SK-N-SH (cell line): ENCODE results near the gene UNC5B. TPM values are rescaled to one million over a fixed set of nuclear protein-coding genes. Genes with fewer than 3 reads are reported as not detected.
A peak's percentile ranks its signal among the peaks of the same experiment; 100 is the strongest.

ENCODE experiments used
- CTCF ChIA-PET: fragments of 300-600, 350-600 bp; formaldehyde crosslinking; extraction: SDS; loops from one replicate; lab custom pipeline; 2021; lab: Yijun Ruan, JAX
- POLR2A ChIA-PET: fragments of 350-600 bp; sonication (Branson Sonifier 250); formaldehyde crosslinking; extraction: SDS; loops from one replicate; lab custom pipeline; 2020; ENCODE audit warnings: antibody characterized with exemption, inconsistent platforms; lab: Yijun Ruan, JAX
- DNase-seq: peaks from one replicate; pipeline ENCODE4 v3.0.0; 2012
- H2AFZ ChIP-seq: fragments of 200-600 bp; sonication (generic); 2 replicates; pipeline ENCODE4 v1.8.1; 2016; ENCODE audit warnings: antibody characterized with exemption, mild to moderate bottlenecking, low read depth
- H3F3A ChIP-seq: fragments of 200-600 bp; sonication (generic); replicated peaks from 2 replicates; pipeline ENCODE3; 2016; ENCODE audit warnings: antibody characterized with exemption, mild to moderate bottlenecking; ENCODE audit not compliant: insufficient read depth
- H3K27ac ChIP-seq, 2 experiments: fragments of 200-500 bp in 1 of 2; fragments of 200-600 bp in 1 of 2; sonication (Bioruptor generic) in 1 of 2; sonication (generic), shearing (Covaris generic) in 1 of 2; 2 replicates each; pipeline versions ENCODE4 v1.5.1 to v1.6.1; 2014 to 2016; ENCODE audit warnings: low read depth in 2 of 2, inconsistent platforms in 1 of 2, low read length in 1 of 2, mild to moderate bottlenecking in 1 of 2, mixed read lengths in 1 of 2
- H3K27me3 ChIP-seq: fragments of 200-600 bp; sonication (generic), shearing (Covaris generic); 2 replicates; pipeline ENCODE4 v1.6.1; 2016; ENCODE audit warnings: mixed run types; ENCODE audit not compliant: insufficient read depth
- H3K36me3 ChIP-seq, 2 experiments: fragments of 200-500 bp in 1 of 2; fragments of 200-600 bp in 1 of 2; sonication (Bioruptor generic) in 1 of 2; sonication (generic) in 1 of 2; replicated peaks in 1 of 2; 2 replicates each; pipeline versions ENCODE3 to v1.5.1; 2014 to 2016; ENCODE audit warnings: low read length in 1 of 2, mild to moderate bottlenecking in 1 of 2; ENCODE audit not compliant: insufficient read depth in 2 of 2, control insufficient read depth in 1 of 2
- H3K4me1 ChIP-seq, 2 experiments: fragments of 200-500 bp in 1 of 2; fragments of 200-600 bp in 1 of 2; sonication (Bioruptor generic) in 1 of 2; sonication (generic), shearing (Covaris generic) in 1 of 2; 2 replicates each; pipeline versions ENCODE4 v1.5.1 to v1.6.1; 2014 to 2016; ENCODE audit warnings: low read depth in 1 of 2, low read length in 1 of 2, mixed run types in 1 of 2; ENCODE audit not compliant: insufficient read depth in 2 of 2, control insufficient read depth in 1 of 2
- H3K4me2 ChIP-seq: fragments of 200-600 bp; sonication (generic), shearing (Covaris generic); 2 replicates; pipeline ENCODE4 v1.6.1; 2017; ENCODE audit warnings: mixed run types
- H3K4me3 ChIP-seq, 2 experiments: fragments of 200-500 bp in 1 of 2; fragments of 200-600 bp in 1 of 2; sonication (Bioruptor generic) in 1 of 2; sonication (generic), shearing (Covaris generic) in 1 of 2; 2 replicates each; pipeline versions ENCODE4 v1.5.1 to v1.8.1; 2014 to 2016; ENCODE audit warnings: low read depth in 2 of 2, inconsistent platforms in 1 of 2, low read length in 1 of 2, mild to moderate bottlenecking in 1 of 2, mixed read lengths in 1 of 2, moderate library complexity in 1 of 2
- H3K79me2 ChIP-seq: fragments of 200-600 bp; sonication (generic); 2 replicates; pipeline ENCODE4 v1.8.1; 2017; ENCODE audit warnings: mild to moderate bottlenecking; ENCODE audit not compliant: insufficient read depth
- H3K9ac ChIP-seq: fragments of 200-600 bp; sonication (generic); 2 replicates; pipeline ENCODE4 v1.6.1; 2017; ENCODE audit warnings: mixed run types
- H3K9me2 ChIP-seq: fragments of 200-600 bp; sonication (generic); 2 replicates; pipeline ENCODE4 v1.6.1; 2017; ENCODE audit warnings: mixed run types
- H3K9me3 ChIP-seq: fragments of 200-600 bp; sonication (generic); 2 replicates; pipeline ENCODE4 v1.6.1; 2017; ENCODE audit warnings: mixed run types, mild to moderate bottlenecking, moderate library complexity
- H4K20me1 ChIP-seq: fragments of 200-600 bp; sonication (generic); 2 replicates; pipeline ENCODE4 v1.6.1; 2017; ENCODE audit warnings: mild to moderate bottlenecking, mixed run types; ENCODE audit not compliant: insufficient read depth
- CHD2 ChIP-seq: fragments of 150-350 bp; IDR thresholded peaks from 2 replicates; pipeline ENCODE4 v1.6.1; 2018; ENCODE audit warnings: low read length; ENCODE audit not compliant: partially characterized antibody
- ELF1 ChIP-seq: IDR thresholded peaks from 2 replicates; pipeline ENCODE4 v1.4.0; 2012
- EP300 ChIP-seq, 2 experiments: IDR thresholded peaks; 2 replicates each; pipeline versions ENCODE4 v1.4.0 to v1.6.1; 2012; ENCODE audit warnings: borderline replicate concordance in 1 of 2, low read depth in 1 of 2, low read length in 1 of 2
- FOSL2 ChIP-seq: IDR thresholded peaks from 2 replicates; pipeline ENCODE4 v1.4.0; 2012; ENCODE audit warnings: low read depth, mild to moderate bottlenecking, moderate library complexity, borderline replicate concordance
- GATA2 ChIP-seq: sonication (generic); formaldehyde crosslinking; IDR thresholded peaks from 2 replicates; pipeline ENCODE4 v1.5.0; 2020; ENCODE audit warnings: mild to moderate bottlenecking, missing genetic modification reagents
- JUND ChIP-seq: IDR thresholded peaks from 2 replicates; pipeline ENCODE4 v1.4.0; 2012
- NFIC ChIP-seq: IDR thresholded peaks from 2 replicates; pipeline ENCODE4 v1.4.0; 2012; ENCODE audit warnings: borderline replicate concordance
- NRF1 ChIP-seq: IDR thresholded peaks from 2 replicates; pipeline ENCODE4 v1.6.1; 2012; ENCODE audit warnings: low read depth, mild to moderate bottlenecking, low read length
- POLR2AphosphoS5 ChIP-seq: IDR thresholded peaks from 2 replicates; pipeline ENCODE4 v1.6.1; 2012; ENCODE audit warnings: low read depth, low read length
- RAD21 ChIP-seq: IDR thresholded peaks from 2 replicates; pipeline ENCODE4 v1.6.1; 2012; ENCODE audit warnings: mild to moderate bottlenecking, low read length
- RFX5 ChIP-seq: IDR thresholded peaks from 2 replicates; pipeline ENCODE4 v1.6.1; 2012; ENCODE audit warnings: mild to moderate bottlenecking, improper control_type of control experiment, low read length
- TCF12 ChIP-seq: IDR thresholded peaks from 2 replicates; pipeline ENCODE4 v1.4.0; 2012
- WGBS: methylation state at CpG from one replicate; pipeline ENCODE4 v1.1.6; 2017; ENCODE audit warnings: low lambda C conversion rate; 5-methylcytosine and 5-hydroxymethylcytosine counted together
- polyA plus RNA-seq, 3 experiments: library from polyadenylated mRNA; depleted of rRNA; stranded (reverse); fragments of >200 nt; gene quantifications; 2 replicates each; pipeline ENCODE4 v1.2.3, GENCODE V29; 2012
- TF ChIP-seq, protein P1 (sequence below): fragments of 200-600 bp; sonication (generic); IDR thresholded peaks from 2 replicates; pipeline ENCODE4 v1.6.1; 2017; ENCODE audit warnings: antibody characterized with exemption, mild to moderate bottlenecking, moderate library complexity
- TF ChIP-seq, protein P2 (sequence below): fragments of 150-350 bp; IDR thresholded peaks from 2 replicates; pipeline ENCODE4 v1.6.1; 2016; ENCODE audit warnings: mild to moderate bottlenecking, low read depth, low read length
- TF ChIP-seq, protein P3 (sequence below): IDR thresholded peaks from 2 replicates; pipeline ENCODE4; 2012
- TF ChIP-seq, protein P4 (sequence below): IDR thresholded peaks from 2 replicates; pipeline ENCODE4 v1.4.0; 2012; ENCODE audit warnings: low read depth, borderline replicate concordance
- TF ChIP-seq, protein P5 (sequence below): IDR thresholded peaks from 2 replicates; pipeline ENCODE4 v1.6.1; 2012; ENCODE audit warnings: mild to moderate bottlenecking, low read depth, low read length, moderate library complexity
- TF ChIP-seq, protein P6 (sequence below): fragments of 150-350 bp; IDR thresholded peaks from 2 replicates; pipeline ENCODE4 v1.6.1; 2017; ENCODE audit warnings: antibody characterized with exemption, low read length, low read depth, borderline replicate concordance

The UNC5B gene
- polyA plus RNA-seq, 1 of the 3 experiments (the other 2 are of a cell fraction): 13.8 TPM

DNA sequence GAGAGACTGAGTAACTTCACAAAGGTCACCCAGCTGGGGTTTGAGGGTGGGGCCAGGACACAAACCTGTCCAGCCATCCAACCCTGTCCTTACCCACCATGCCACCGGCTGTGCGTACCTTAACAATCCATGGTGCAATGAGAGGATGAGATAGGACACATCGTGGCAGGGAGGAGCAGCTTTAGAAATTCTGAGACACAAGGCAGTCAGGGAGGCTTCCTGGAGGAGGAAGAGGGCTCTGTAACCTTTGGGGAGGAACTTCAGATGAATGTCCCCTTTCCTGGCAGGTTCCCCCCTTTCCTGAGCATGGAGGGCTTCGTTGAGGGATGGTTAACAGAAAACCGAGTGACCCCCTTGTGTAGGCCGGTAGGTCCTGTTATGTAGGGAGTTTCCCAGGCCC is 71.0 kb downstream of the UNC5B start:
- Histone ChIP-seq H3K27me3 (no peaks in the 10 kb centered on the region), H3K4me2 (no peak overlapping the region), H2AFZ (no peak overlapping the region), H3K9me3 (no peaks in the 10 kb centered on the region), H3K36me3 (peaks cover 16 to 45% of the 10 kb centered on the region in 2 experiments), H3F3A (no peaks in the 10 kb centered on the region), H3K4me3 (no peak overlapping the region), H3K79me2 (peaks cover 12% of the 10 kb centered on the region), H4K20me1 (peaks cover 73% of the 10 kb centered on the region), H3K4me1 (peaks cover 0 to 30% of the 10 kb centered on the region in 2 experiments; a peak in 3 of 4 replicates), H3K27ac (peak overlapping the region in 1 of 2 experiments; percentile 53; a peak in 1 of 4 replicates), H3K9me2 (no peaks in the 10 kb centered on the region), H3K9ac (no peak overlapping the region)
- ChIA-PET CTCF (interaction anchor here (0.9 to 9.0 kb wide), 8 partner anchors 8 to 380 kb away, joined by 3 to 104 read pairs (median 20); partner anchors contain the start of gene UNC5B), POLR2A (no interaction called here)
- no peak for TF ChIP-seq JUND
- TF ChIP-seq, protein P1, sequence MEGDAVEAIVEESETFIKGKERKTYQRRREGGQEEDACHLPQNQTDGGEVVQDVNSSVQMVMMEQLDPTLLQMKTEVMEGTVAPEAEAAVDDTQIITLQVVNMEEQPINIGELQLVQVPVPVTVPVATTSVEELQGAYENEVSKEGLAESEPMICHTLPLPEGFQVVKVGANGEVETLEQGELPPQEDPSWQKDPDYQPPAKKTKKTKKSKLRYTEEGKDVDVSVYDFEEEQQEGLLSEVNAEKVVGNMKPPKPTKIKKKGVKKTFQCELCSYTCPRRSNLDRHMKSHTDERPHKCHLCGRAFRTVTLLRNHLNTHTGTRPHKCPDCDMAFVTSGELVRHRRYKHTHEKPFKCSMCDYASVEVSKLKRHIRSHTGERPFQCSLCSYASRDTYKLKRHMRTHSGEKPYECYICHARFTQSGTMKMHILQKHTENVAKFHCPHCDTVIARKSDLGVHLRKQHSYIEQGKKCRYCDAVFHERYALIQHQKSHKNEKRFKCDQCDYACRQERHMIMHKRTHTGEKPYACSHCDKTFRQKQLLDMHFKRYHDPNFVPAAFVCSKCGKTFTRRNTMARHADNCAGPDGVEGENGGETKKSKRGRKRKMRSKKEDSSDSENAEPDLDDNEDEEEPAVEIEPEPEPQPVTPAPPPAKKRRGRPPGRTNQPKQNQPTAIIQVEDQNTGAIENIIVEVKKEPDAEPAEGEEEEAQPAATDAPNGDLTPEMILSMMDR: no peak
- no peak for TF ChIP-seq GATA2
- no peak for TF ChIP-seq RFX5
- TF ChIP-seq, protein P2, sequence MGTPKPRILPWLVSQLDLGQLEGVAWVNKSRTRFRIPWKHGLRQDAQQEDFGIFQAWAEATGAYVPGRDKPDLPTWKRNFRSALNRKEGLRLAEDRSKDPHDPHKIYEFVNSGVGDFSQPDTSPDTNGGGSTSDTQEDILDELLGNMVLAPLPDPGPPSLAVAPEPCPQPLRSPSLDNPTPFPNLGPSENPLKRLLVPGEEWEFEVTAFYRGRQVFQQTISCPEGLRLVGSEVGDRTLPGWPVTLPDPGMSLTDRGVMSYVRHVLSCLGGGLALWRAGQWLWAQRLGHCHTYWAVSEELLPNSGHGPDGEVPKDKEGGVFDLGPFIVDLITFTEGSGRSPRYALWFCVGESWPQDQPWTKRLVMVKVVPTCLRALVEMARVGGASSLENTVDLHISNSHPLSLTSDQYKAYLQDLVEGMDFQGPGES: no peak
- no peak for TF ChIP-seq NFIC
- TF ChIP-seq CHD2: no peak
- TF ChIP-seq TCF12: no peak
- TF ChIP-seq FOSL2: no peak
- TF ChIP-seq, protein P3, sequence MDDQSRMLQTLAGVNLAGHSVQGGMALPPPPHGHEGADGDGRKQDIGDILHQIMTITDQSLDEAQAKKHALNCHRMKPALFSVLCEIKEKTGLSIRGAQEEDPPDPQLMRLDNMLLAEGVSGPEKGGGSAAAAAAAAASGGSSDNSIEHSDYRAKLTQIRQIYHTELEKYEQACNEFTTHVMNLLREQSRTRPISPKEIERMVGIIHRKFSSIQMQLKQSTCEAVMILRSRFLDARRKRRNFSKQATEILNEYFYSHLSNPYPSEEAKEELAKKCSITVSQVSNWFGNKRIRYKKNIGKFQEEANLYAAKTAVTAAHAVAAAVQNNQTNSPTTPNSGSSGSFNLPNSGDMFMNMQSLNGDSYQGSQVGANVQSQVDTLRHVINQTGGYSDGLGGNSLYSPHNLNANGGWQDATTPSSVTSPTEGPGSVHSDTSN: no peak
- TF ChIP-seq, protein P4, sequence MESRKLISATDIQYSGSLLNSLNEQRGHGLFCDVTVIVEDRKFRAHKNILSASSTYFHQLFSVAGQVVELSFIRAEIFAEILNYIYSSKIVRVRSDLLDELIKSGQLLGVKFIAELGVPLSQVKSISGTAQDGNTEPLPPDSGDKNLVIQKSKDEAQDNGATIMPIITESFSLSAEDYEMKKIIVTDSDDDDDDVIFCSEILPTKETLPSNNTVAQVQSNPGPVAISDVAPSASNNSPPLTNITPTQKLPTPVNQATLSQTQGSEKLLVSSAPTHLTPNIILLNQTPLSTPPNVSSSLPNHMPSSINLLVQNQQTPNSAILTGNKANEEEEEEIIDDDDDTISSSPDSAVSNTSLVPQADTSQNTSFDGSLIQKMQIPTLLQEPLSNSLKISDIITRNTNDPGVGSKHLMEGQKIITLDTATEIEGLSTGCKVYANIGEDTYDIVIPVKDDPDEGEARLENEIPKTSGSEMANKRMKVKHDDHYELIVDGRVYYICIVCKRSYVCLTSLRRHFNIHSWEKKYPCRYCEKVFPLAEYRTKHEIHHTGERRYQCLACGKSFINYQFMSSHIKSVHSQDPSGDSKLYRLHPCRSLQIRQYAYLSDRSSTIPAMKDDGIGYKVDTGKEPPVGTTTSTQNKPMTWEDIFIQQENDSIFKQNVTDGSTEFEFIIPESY: no peak
- no peak for TF ChIP-seq RAD21
- TF ChIP-seq ELF1: no peak
- TF ChIP-seq, protein P5, sequence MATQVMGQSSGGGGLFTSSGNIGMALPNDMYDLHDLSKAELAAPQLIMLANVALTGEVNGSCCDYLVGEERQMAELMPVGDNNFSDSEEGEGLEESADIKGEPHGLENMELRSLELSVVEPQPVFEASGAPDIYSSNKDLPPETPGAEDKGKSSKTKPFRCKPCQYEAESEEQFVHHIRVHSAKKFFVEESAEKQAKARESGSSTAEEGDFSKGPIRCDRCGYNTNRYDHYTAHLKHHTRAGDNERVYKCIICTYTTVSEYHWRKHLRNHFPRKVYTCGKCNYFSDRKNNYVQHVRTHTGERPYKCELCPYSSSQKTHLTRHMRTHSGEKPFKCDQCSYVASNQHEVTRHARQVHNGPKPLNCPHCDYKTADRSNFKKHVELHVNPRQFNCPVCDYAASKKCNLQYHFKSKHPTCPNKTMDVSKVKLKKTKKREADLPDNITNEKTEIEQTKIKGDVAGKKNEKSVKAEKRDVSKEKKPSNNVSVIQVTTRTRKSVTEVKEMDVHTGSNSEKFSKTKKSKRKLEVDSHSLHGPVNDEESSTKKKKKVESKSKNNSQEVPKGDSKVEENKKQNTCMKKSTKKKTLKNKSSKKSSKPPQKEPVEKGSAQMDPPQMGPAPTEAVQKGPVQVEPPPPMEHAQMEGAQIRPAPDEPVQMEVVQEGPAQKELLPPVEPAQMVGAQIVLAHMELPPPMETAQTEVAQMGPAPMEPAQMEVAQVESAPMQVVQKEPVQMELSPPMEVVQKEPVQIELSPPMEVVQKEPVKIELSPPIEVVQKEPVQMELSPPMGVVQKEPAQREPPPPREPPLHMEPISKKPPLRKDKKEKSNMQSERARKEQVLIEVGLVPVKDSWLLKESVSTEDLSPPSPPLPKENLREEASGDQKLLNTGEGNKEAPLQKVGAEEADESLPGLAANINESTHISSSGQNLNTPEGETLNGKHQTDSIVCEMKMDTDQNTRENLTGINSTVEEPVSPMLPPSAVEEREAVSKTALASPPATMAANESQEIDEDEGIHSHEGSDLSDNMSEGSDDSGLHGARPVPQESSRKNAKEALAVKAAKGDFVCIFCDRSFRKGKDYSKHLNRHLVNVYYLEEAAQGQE: no peak
- TF ChIP-seq, protein P6, sequence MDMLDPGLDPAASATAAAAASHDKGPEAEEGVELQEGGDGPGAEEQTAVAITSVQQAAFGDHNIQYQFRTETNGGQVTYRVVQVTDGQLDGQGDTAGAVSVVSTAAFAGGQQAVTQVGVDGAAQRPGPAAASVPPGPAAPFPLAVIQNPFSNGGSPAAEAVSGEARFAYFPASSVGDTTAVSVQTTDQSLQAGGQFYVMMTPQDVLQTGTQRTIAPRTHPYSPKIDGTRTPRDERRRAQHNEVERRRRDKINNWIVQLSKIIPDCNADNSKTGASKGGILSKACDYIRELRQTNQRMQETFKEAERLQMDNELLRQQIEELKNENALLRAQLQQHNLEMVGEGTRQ: no peak
- no peak for TF ChIP-seq EP300 (IDR thresholded peaks at IDR 0.05; ENCODE audit: borderline replicate concordance in 1 of 2, low read depth in 1 of 2, low read length in 1 of 2)
- TF ChIP-seq NRF1: no peak
- TF ChIP-seq POLR2AphosphoS5: no peak
- no peak for DNase-seq
- WGBS: 70% methylated on average over 4 of the region's 6 CpGs
